DOHH2 (cell line): ENCODE results near the gene HDAC8.
"Not testable (repeated sequence)": the region's sequence is repeated elsewhere in the genome, so short reads cannot be mapped to it uniquely, and the experiment has no call there.

Source experiments
- EZH2phosphoT487 ChIP-seq: fragments of 200-600 bp; sonication (generic); IDR thresholded peaks from 2 replicates; pipeline ENCODE4 v1.6.1; 2017; ENCODE audit warnings: borderline replicate concordance, mild to moderate bottlenecking, antibody characterized with exemption, low read length, moderate library complexity, mixed read lengths
- TF ChIP-seq, protein P1 (sequence below): fragments of 200-600 bp; sonication (generic); IDR thresholded peaks from one replicate; pipeline ENCODE4 v1.5.1; 2014; ENCODE audit warnings: antibody characterized with exemption, mild to moderate bottlenecking, low read depth, low read length; ENCODE audit not compliant: poor library complexity, severe bottlenecking

DNA sequence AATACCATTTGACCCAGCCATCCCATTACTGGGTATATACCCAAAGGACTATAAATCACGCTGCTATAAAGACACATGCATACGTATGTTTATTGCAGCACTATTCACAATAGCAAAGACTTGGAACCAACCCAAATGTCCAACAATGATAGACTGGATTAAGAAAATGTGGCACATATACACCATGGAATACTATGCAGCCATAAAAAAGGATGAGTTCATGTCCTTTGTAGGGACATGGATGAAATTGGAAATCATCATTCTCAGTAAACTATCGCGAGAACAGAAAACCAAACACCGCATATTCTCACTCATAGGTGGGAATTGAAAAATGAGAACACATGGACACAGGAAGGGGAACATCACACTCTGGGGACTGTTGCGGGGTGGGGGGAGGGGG is 82.4 kb downstream of the HDAC8 start:
- not testable (repeated sequence) for TF ChIP-seq EZH2phosphoT487
- TF ChIP-seq, protein P1, sequence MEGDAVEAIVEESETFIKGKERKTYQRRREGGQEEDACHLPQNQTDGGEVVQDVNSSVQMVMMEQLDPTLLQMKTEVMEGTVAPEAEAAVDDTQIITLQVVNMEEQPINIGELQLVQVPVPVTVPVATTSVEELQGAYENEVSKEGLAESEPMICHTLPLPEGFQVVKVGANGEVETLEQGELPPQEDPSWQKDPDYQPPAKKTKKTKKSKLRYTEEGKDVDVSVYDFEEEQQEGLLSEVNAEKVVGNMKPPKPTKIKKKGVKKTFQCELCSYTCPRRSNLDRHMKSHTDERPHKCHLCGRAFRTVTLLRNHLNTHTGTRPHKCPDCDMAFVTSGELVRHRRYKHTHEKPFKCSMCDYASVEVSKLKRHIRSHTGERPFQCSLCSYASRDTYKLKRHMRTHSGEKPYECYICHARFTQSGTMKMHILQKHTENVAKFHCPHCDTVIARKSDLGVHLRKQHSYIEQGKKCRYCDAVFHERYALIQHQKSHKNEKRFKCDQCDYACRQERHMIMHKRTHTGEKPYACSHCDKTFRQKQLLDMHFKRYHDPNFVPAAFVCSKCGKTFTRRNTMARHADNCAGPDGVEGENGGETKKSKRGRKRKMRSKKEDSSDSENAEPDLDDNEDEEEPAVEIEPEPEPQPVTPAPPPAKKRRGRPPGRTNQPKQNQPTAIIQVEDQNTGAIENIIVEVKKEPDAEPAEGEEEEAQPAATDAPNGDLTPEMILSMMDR: not testable (repeated sequence)
